Keratinocyte (primary cell): ENCODE results near the gene POTEJ. TPM values are rescaled to one million over a fixed set of nuclear protein-coding genes. Genes with fewer than 3 reads are reported as not detected.
"Not testable (repeated sequence)": the region's sequence is repeated elsewhere in the genome, so short reads cannot be mapped to it uniquely, and the experiment has no call there.

Experiments
- DNase-seq: peaks from one replicate; pipeline ENCODE4 v3.0.0-alpha.2; 2011; ENCODE audit warnings: low read depth, missing footprints, low spot score
- FAIRE-seq: peaks from 2 replicates; lab custom pipeline; 2011; peaks lifted over from hg19 to GRCh38; lab: Jason Lieb, UNC
- H2AFZ ChIP-seq: 2 replicates; pipeline ENCODE4 v1.6.0; 2012; ENCODE audit warnings: low read length, control low read depth, inconsistent platforms; ENCODE audit not compliant: control insufficient read depth
- H3K27ac ChIP-seq: 2 replicates; pipeline ENCODE4 v1.5.1; 2011; ENCODE audit warnings: low read length; ENCODE audit not compliant: control insufficient read depth, insufficient read depth
- H3K27me3 ChIP-seq: 3 replicates; pipeline ENCODE4 v1.6.0; 2011; ENCODE audit warnings: low read length; ENCODE audit not compliant: control insufficient read depth, insufficient read depth; ENCODE audit errors: extremely low read depth
- H3K36me3 ChIP-seq, 2 experiments: 2 replicates in 1 of 2; 3 replicates in 1 of 2; pipeline ENCODE4 v1.5.1; 2011; ENCODE audit warnings: low read length in 2 of 2, mild to moderate bottlenecking in 1 of 2; ENCODE audit not compliant: control insufficient read depth in 2 of 2, insufficient read depth in 2 of 2; ENCODE audit errors: extremely low read depth in 1 of 2
- H3K4me1 ChIP-seq: 3 replicates; pipeline ENCODE4 v1.5.1; 2011; ENCODE audit warnings: low read length; ENCODE audit not compliant: control insufficient read depth, insufficient read depth; ENCODE audit errors: extremely low read depth
- H3K4me2 ChIP-seq: 3 replicates; pipeline ENCODE4 v1.6.0; 2011; ENCODE audit warnings: low read depth, low read length; ENCODE audit not compliant: control insufficient read depth, insufficient read depth; ENCODE audit errors: extremely low read depth
- H3K4me3 ChIP-seq, 3 experiments: fragments of 200-600 bp in 1 of 3; sonication (generic) in 1 of 3; 2 replicates in 2 of 3; 3 replicates in 1 of 3; pipeline ENCODE4 v1.5.1; 2011 to 2016; ENCODE audit warnings: low read length in 3 of 3, mild to moderate bottlenecking in 3 of 3, control low read depth in 2 of 3, inconsistent platforms in 1 of 3, low read depth in 1 of 3, mixed read lengths in 1 of 3, mixed run types in 1 of 3, moderate library complexity in 1 of 3; ENCODE audit not compliant: control insufficient read depth in 2 of 3, insufficient read depth in 2 of 3; ENCODE audit errors: extremely low read depth in 1 of 3
- H3K79me2 ChIP-seq: 2 replicates; pipeline ENCODE4 v1.6.0; 2012; ENCODE audit warnings: low read length; ENCODE audit not compliant: control insufficient read depth, insufficient read depth
- H3K9ac ChIP-seq: 3 replicates; pipeline ENCODE4 v1.6.0; 2011; ENCODE audit warnings: low read length; ENCODE audit not compliant: control insufficient read depth, insufficient read depth; ENCODE audit errors: extremely low read depth
- H3K9me1 ChIP-seq: 3 replicates; pipeline ENCODE4 v1.6.0; 2011; ENCODE audit warnings: low read length; ENCODE audit not compliant: control insufficient read depth, insufficient read depth; ENCODE audit errors: extremely low read depth
- H3K9me3 ChIP-seq: 2 replicates; pipeline ENCODE4 v1.5.1; 2012; ENCODE audit warnings: low read depth, low read length; ENCODE audit not compliant: control insufficient read depth
- H4K20me1 ChIP-seq: 3 replicates; pipeline ENCODE4 v1.6.0; 2011; ENCODE audit warnings: low read length; ENCODE audit not compliant: control insufficient read depth, insufficient read depth; ENCODE audit errors: extremely low read depth
- dilution Hi-C: fragments of 300-500 bp; cut with MboI; formaldehyde crosslinking; loops from one replicate; pipeline ENCODE4 v1.7.0; 2020; ENCODE audit warnings: low sequenced_read_pairs; ENCODE audit not compliant: extremely low pct_ligation_motif_present
- polyA plus RNA-seq, 5 experiments: library from polyadenylated mRNA; depleted of rRNA in 3 of 5; stranded (reverse) in 3 of 5; stranded (forward) in 1 of 5; unstranded in 1 of 5; fragments of >200 nt; gene quantifications; 1 replicate in 1 of 5; 2 replicates in 3 of 5; 3 replicates in 1 of 5; pipeline versions ENCODE4 v1.2.1 to v1.2.3, GENCODE V29; 2011 to 2012; ENCODE audit warnings: missing spikeins in 2 of 5, low read depth in 1 of 5, low replicate concordance in 1 of 5

The POTEJ gene
- polyA plus RNA-seq, 1 donor (not counting 4 experiments of a cell fraction or from before 2014, with no cell fraction given): not detected

DNA sequence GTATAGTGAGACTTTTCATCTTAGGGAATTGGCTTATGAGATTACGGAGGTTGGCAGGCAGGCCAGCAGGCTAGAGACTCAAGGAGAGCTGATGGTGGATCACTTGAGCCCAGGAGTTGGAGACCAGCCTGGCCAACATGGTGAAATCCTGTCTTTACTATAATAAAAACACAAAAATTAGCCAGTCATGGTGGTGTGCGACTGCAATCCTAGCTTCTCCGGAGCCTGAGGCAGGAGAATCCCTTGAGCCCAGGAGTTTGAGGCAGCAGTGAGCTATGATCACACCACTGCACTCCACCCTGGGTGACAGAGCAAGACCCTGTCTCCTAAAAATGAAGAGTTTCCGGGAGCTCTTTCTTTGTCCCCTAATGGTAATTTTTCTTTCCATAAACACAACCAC, 26.5 kb upstream of the POTEJ start:
- dilution Hi-C loops, H3K9me1 ChIP-seq, H3K27me3 ChIP-seq, DNase-seq, H2AFZ ChIP-seq, FAIRE-seq, H3K79me2 ChIP-seq, H3K27ac ChIP-seq, H3K9me3 ChIP-seq, H4K20me1 ChIP-seq, H3K36me3 ChIP-seq, H3K4me3 ChIP-seq, H3K9ac ChIP-seq, H3K4me1 ChIP-seq, H3K4me2 ChIP-seq: not testable (repeated sequence)

DNA sequence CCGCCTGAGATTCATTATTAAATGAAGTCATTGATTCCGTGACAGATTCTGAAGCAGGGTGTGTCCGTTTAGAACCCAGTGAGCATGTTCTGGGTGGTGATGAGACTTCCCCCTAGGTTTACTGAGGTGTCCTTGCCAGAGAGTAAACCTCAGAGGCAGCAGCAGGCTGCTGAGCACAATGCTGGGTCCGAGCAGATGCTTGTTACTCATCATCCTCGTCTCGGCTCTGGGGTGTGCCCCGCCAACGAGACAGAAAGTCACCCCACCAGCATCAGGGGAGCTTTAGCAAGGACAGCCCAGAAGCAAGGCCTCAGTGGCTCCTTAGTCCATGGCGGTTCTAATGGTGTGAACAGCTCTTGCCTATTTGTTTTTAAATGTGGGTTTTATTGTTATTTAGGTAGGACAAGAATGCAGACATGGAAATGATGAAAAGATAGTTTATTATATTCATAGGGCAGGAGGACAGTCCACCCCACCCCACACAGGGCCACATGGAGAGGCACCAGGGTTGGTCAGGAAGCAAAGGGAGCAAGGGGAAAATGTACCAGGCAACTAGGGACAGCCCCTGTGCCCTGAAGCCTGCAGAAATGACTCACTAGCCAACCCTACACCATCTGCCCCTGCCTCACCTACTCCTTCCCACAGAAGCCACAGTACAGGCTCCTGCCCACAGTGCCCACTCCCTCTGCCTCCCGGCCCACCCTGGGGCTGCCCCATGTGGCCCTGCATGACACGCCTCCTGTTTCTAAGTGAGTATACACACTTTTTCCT, 22.4 kb upstream of the POTEJ start:
- H3K4me3 ChIP-seq, H3K9me3 ChIP-seq, H3K27me3 ChIP-seq, dilution Hi-C loops, H3K36me3 ChIP-seq, H3K79me2 ChIP-seq, DNase-seq, H3K9me1 ChIP-seq, FAIRE-seq, H3K9ac ChIP-seq, H3K4me1 ChIP-seq, H4K20me1 ChIP-seq, H2AFZ ChIP-seq, H3K27ac ChIP-seq, H3K4me2 ChIP-seq: not testable (repeated sequence)

GRCh38 chr2:130590170-130590841, 20.9 kb upstream of the POTEJ start:
- H3K36me3 ChIP-seq, dilution Hi-C loops, H3K4me2 ChIP-seq, H3K4me3 ChIP-seq, H3K27me3 ChIP-seq, H3K9me1 ChIP-seq, FAIRE-seq, H3K27ac ChIP-seq, H3K4me1 ChIP-seq, H3K9me3 ChIP-seq, H3K9ac ChIP-seq, DNase-seq, H4K20me1 ChIP-seq, H2AFZ ChIP-seq, H3K79me2 ChIP-seq: not testable (repeated sequence)

GRCh38 chr2:130590842-130591359, 20.3 kb upstream of the POTEJ start:
- H3K4me1 ChIP-seq, H3K27me3 ChIP-seq, H3K4me2 ChIP-seq, H3K9me1 ChIP-seq, H3K79me2 ChIP-seq, H3K9me3 ChIP-seq, H2AFZ ChIP-seq, H4K20me1 ChIP-seq, H3K4me3 ChIP-seq, H3K9ac ChIP-seq, H3K27ac ChIP-seq, FAIRE-seq, dilution Hi-C loops, DNase-seq, H3K36me3 ChIP-seq: not testable (repeated sequence)
